HG02642 (cell line): ENCODE results near the gene MACROD2.
A peak's percentile ranks its signal among the peaks of the same experiment; 100 is the strongest.

Experiments
- ATAC-seq: cut with Tn5 transposase; IDR thresholded peaks from one replicate; pipeline ENCODE4 v1.9.1; 2021; ENCODE audit warnings: mild to moderate bottlenecking; ENCODE audit not compliant: unreplicated experiment, poor library complexity

MACROD2 gene

GRCh38 chr20:15302075-15302474, 1306.8 kb downstream of the MACROD2 start:
- no peak for ATAC-seq

- ATAC-seq, result no peak
Measured at GRCh38 chr20:15310361-15310760, 1315.0 kb downstream of the MACROD2 start.

GRCh38 chr20:15316556-15316955, 1321.2 kb downstream of the MACROD2 start:
- no peak for ATAC-seq

GRCh38 chr20:15317546-15318232, 1322.4 kb downstream of the MACROD2 start:
- peak; percentile 82 for ATAC-seq

DNA sequence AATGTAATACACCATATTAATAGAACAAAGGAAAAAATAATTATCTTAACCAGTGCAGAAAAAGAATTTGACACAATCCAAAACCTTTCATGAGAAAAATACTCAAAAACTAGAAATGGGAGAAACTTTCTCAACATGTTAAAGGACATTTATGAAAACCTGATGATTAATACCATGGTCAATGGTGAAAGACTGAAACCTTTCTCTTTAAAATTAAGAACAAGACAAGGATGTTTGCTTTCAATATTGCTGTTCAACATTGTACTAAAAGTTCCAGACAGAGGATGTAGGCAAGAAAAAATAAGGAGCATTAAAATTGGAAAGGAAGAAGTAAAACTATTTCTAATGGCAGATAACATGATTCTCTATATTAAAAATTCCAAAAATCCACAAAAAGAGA, 1323.4 kb downstream of the MACROD2 start:
- ATAC-seq, result no peak

GRCh38 chr20:15319439-15319838, 1324.1 kb downstream of the MACROD2 start:
- ATAC-seq, result no peak

DNA sequence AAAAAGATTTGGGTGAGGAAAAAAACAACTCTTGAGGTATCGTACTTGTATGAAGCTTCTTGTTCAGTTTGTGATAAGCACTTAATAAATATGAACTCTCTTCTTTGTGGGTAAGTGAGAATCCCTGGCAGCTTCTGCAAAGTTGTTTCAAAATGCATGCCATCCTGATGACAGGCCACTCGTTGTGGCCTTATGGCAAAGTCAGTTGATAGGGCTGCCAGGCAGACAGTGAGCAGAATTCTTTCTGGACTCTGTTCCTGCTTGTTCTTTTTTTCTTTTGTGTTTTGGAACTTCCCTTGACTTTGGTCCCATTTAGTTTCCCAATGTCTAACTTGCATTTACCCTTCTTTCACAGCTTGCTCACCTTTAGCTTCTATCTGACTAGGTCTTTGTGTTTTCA, 1325.6 kb downstream of the MACROD2 start:
- no peak for ATAC-seq

DNA sequence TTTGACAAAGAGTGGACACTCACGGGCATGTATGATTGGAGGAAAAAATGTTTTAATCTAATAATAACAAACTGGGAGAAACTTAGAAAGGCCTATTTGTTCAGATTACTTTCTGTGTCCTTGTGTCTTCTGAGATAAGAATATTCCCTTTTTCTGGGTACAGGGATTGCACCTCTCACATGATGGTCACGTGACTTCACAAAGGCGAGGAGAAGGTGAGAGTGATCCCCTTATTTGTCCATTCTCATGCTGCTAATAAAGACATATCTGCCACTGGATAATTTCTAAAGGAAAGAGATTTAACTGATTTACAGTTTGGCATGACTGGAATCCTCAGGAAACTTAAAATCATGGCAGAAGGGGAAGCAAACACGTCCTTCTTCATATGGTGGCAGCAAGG, 1331.8 kb downstream of the MACROD2 start:
- ATAC-seq, result no peak

GRCh38 chr20:15328084-15328483, 1332.8 kb downstream of the MACROD2 start:
- no peak for ATAC-seq

DNA sequence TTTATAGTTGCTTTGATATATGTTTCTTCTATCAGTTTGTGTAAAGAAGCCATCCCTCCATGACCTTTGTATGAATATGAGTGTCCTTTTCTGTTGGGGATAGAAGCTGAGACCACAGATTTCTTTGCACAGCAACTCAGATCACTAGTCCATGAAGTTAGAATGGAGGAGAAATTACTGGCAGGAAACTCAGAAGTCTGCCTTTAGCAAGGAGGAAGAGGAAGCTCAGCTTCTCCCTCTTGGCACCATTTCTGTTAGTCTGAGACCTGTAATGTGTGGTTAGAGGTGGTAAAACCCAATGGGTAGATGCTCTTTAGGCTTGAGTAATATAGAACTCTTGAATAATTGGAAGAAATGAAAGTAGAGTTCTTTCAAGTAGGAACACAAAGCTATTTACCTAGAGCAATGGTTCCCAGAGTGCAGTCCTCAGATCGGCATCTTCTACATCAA, 1337.4 kb downstream of the MACROD2 start:
- peak; percentile 83 for ATAC-seq

GRCh38 chr20:15333170-15333569, 1337.9 kb downstream of the MACROD2 start:
- ATAC-seq, result peak; percentile 58

DNA sequence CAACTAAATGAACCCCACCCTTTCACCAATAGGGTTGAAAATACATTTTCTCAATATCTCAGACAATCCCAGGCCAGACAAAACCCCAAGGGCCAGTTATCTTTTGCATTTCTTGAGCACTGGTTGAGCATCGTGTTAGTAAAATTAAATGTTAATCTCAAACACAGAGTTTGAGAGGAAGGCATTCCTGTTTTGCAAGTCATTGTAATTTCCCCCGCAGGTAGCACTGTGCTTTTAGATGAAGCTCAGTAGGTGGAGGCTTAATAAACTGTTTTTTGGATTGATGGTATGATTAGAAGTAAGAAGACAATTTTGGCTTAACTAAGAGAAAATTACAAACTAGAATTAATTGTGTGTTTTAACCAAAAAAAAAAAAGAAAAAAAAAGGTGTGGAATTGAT, 1340.7 kb downstream of the MACROD2 start:
- ATAC-seq, result no peak

GRCh38 chr20:15336536-15336935, 1341.2 kb downstream of the MACROD2 start:
- ATAC-seq, result no peak

DNA sequence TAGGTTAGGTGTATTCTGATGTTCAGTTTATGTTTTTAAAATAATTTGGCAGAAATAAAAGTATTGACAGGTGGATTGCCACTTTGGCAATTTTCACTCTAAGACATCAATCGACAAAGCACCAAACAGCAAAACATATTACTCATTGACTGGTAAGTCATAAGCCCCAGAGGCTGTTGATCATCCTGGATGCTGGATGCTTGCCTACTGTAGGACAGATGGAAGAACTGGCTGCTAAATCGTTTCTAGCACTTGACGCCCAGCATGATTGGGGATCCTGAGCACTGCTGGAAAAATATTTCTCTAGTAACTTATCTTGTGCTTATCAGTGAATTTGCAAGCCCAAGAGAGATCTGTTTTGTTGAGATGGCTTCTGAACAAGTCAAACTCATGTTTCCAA, 1343.9 kb downstream of the MACROD2 start:
- no peak for ATAC-seq

- ATAC-seq, result no peak
Measured at GRCh38 chr20:15342991-15343523, 1347.7 kb downstream of the MACROD2 start.

DNA sequence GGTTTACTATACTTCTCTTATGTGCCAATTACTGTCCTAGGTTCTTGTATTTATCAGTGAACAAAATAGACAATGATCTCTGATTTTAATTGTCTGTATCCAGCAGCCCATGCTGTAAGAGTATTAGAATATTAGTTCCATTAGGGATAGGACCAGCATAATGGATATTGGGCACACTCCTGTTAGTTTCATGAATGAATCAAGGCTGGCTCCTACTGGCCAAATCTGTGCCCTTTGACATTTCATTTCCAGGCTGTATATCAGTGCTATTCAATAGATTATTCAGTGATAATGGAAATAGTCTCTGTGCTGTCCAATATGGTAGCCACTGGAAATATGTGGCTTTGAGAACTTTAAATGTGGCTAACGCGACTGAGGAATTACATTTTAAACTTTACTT, 1350.0 kb downstream of the MACROD2 start:
- ATAC-seq, result no peak

DNA sequence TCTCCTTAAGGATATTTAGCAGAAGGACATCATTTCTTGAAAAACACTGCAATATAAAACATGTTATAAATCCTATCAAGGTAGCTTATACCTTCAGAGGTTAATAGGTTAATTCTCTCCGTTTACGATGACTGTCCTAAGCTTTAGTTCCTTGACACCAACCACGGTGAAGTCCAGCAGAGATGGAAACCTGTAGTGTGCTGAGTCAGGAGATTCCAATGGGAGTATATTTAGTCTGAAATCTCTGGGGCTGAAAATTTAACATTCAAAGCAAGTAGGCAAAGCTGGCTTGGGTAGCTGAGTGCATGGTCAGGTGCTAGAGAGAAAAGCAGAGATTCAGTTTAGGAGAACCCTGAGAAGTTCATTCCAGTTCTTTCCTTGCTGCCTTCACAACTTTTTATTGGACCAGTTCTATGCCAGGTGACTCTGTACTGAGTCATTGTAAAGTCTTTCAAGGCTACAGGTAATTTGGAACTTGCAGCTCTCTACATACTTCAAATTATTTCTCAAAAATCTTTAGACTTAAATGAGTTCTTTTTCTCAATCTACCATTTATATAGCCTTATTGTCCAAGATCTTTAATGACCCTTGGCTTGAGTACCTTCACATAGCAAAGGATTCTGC, 1351.5 kb downstream of the MACROD2 start:
- ATAC-seq, result no peak

DNA sequence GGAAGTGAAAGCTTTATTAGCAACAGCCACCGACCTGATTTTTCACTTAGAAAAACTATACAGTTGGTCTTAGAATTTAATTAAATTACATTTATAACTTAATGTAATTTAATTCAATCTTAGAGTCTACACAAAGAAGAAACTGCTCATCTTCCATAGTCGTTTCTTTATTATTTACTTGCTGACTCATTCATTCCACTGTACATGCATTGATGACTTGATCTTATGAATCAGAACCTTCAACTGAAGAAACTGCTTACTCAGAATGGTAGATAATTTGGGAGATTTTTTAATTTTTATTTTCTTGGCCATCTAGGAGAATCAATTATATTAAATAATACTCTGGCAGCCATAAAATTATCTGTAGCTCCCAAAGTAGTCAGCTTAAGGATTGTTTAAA, 1363.7 kb downstream of the MACROD2 start:
- no peak for ATAC-seq

DNA sequence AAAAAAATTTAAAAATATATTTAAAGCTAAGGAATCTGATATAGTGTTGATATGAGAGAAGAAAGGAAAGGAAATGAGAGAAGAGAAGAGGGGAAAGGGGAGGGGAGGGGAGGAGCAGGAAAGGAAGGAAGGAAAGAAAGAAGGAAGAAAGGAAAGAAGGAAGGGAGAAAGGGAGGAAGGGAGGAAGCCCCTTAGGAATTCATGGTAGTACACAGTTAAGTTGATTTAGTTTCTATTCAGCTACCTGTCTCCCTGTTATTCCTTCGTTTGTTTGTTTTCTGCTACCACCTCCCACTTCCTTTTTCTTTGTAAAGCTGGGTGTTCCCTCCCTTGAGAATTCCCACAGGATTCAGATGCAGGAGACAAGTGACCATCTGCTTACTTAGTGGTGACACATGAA, 1367.5 kb downstream of the MACROD2 start:
- ATAC-seq, result no peak

GRCh38 chr20:15364781-15365180, 1369.5 kb downstream of the MACROD2 start:
- no peak for ATAC-seq

- no peak for ATAC-seq
Measured at GRCh38 chr20:15370370-15370769, 1375.1 kb downstream of the MACROD2 start.

DNA sequence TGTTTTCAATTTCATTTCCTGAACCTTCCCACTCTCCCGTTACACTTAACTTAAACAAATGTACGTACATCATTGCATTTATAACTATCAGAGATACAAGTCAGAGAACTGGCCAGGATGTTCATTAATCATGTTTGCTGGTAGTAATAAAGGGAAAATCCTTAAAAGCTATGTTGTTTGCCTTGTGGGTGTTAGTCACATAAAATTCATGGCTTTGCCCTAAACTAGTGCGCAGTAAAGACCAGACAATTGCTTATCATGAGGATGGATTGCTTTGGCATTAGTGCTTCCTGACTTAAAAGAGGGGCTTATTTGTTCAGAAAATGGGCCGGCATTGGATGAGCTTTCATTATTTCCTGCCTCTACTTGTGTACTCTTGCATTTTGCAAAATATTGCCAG, 1379.4 kb downstream of the MACROD2 start:
- no peak for ATAC-seq
